SHP77 (cell line): ENCODE results near the gene CDCP1.

ENCODE experiments used
- DNase-seq, 2 experiments: peaks; one replicate each; lab custom pipeline; 2025; lab: John Stamatoyannopoulos, UW

Gene CDCP1

GRCh38 chr3:45110509-45110833, 35.7 kb downstream of the CDCP1 start:
- no peak for DNase-seq

GRCh38 chr3:45109771-45110508, 36.2 kb downstream of the CDCP1 start:
- no peak for DNase-seq

- no peak for DNase-seq
These were observed 39.3 kb downstream of the CDCP1 start for GRCh38 chr3:45106874-45107273.

- no peak for DNase-seq
These were observed 40.1 kb downstream of the CDCP1 start for GRCh38 chr3:45105855-45106671.

GRCh38 chr3:45104715-45105711, 41.2 kb downstream of the CDCP1 start:
- DNase-seq: no peak

- no peak for DNase-seq
These were observed 42.1 kb downstream of the CDCP1 start for GRCh38 chr3:45103753-45104714.

- no peak for DNase-seq
These were observed 42.8 kb downstream of the CDCP1 start for GRCh38 chr3:45103334-45103733.

- no peak for DNase-seq
These were observed 45.2 kb downstream of the CDCP1 start for GRCh38 chr3:45100981-45101407.

- DNase-seq: no peak
These were observed 47.9 kb downstream of the CDCP1 start for GRCh38 chr3:45098310-45098709.

- DNase-seq: no peak
These were observed 48.8 kb downstream of the CDCP1 start for GRCh38 chr3:45097296-45097883.

GRCh38 chr3:45095916-45096526, 50.2 kb downstream of the CDCP1 start:
- no peak for DNase-seq

- DNase-seq: no peak
These were observed 53.0 kb downstream of the CDCP1 start for GRCh38 chr3:45093176-45093575.

GRCh38 chr3:45092132-45093031, 53.8 kb downstream of the CDCP1 start:
- no peak for DNase-seq

- no peak for DNase-seq
These were observed 55.3 kb downstream of the CDCP1 start for GRCh38 chr3:45090855-45091254.

GRCh38 chr3:45088543-45089358, 57.4 kb downstream of the CDCP1 start:
- no peak for DNase-seq

- DNase-seq: no peak
These were observed 59.0 kb downstream of the CDCP1 start for GRCh38 chr3:45087155-45087554.

GRCh38 chr3:45084820-45085816, 61.1 kb downstream of the CDCP1 start:
- no peak for DNase-seq
